Neuronal stem cell (in vitro differentiated cells): ENCODE measurements around the gene PACRG.

Experiments
- DNase-seq: peaks from one replicate; pipeline ENCODE4 v3.0.0-alpha.2; 2013; ENCODE audit warnings: low spot score
- H2AFZ ChIP-seq: one replicate; pipeline ENCODE4 v1.6.1; 2013; ENCODE audit warnings: mild to moderate bottlenecking, low read length, inconsistent platforms
- H2AK5ac ChIP-seq: 2 replicates; pipeline ENCODE4 v1.6.1; 2013; ENCODE audit warnings: low read depth, mild to moderate bottlenecking, inconsistent platforms, low read length, moderate library complexity, mixed read lengths
- H2BK120ac ChIP-seq: 2 replicates; pipeline ENCODE4 v1.6.1; 2013; ENCODE audit warnings: low read depth, mild to moderate bottlenecking, inconsistent platforms, low read length, moderate library complexity, mixed read lengths
- H2BK12ac ChIP-seq: one replicate; pipeline ENCODE4 v1.6.1; 2013; ENCODE audit warnings: low read length, inconsistent platforms
- H2BK15ac ChIP-seq: 2 replicates; pipeline ENCODE4 v1.6.1; 2013; ENCODE audit warnings: mild to moderate bottlenecking, low read length, inconsistent platforms, mixed read lengths
- H2BK5ac ChIP-seq: one replicate; pipeline ENCODE4 v1.6.1; 2013; ENCODE audit warnings: inconsistent platforms, mild to moderate bottlenecking, low read length, moderate library complexity
- H3K14ac ChIP-seq: one replicate; pipeline ENCODE4 v1.6.1; 2013; ENCODE audit warnings: low read length, inconsistent platforms
- H3K18ac ChIP-seq: 2 replicates; pipeline ENCODE4 v1.6.1; 2013; ENCODE audit warnings: low read length, inconsistent platforms
- H3K23ac ChIP-seq: 2 replicates; pipeline ENCODE4 v1.6.1; 2013; ENCODE audit warnings: low read depth, mild to moderate bottlenecking, mixed read lengths, low read length, inconsistent platforms; ENCODE audit not compliant: poor library complexity
- H3K27ac ChIP-seq: replicated peaks from 3 replicates; pipeline ENCODE4 v1.5.1; 2013; ENCODE audit warnings: low read length, inconsistent platforms
- H3K27me3 ChIP-seq, 3 experiments: 2 replicates each; pipeline ENCODE4 v1.6.1; 2013; ENCODE audit warnings: low read length in 3 of 3, mild to moderate bottlenecking in 2 of 3, inconsistent platforms in 1 of 3, low read depth in 1 of 3, mixed read lengths in 1 of 3, moderate library complexity in 1 of 3; ENCODE audit not compliant: control insufficient read depth in 3 of 3, insufficient read depth in 3 of 3
- H3K36me3 ChIP-seq, 2 donors: replicated peaks in 1 of 2; 2 replicates each; pipeline ENCODE4 v1.6.1; 2013; ENCODE audit warnings: low read length in 2 of 2; ENCODE audit not compliant: control insufficient read depth in 2 of 2, insufficient read depth in 2 of 2
- H3K4ac ChIP-seq: 2 replicates; pipeline ENCODE4 v1.6.1; 2013; ENCODE audit warnings: inconsistent platforms, mild to moderate bottlenecking, low read length, moderate library complexity
- H3K4me1 ChIP-seq, 2 donors: 1 replicate in 1 of 2; 2 replicates in 1 of 2; pipeline ENCODE4 v1.6.1; 2013; ENCODE audit warnings: low read length in 2 of 2, low read depth in 1 of 2; ENCODE audit not compliant: control insufficient read depth in 2 of 2, insufficient read depth in 1 of 2
- H3K4me2 ChIP-seq: one replicate; pipeline ENCODE4 v1.6.1; 2013; ENCODE audit warnings: mild to moderate bottlenecking, low read length, inconsistent platforms; ENCODE audit not compliant: insufficient read depth, poor library complexity, severe bottlenecking
- H3K4me3 ChIP-seq, 2 donors: 2 replicates each; pipeline ENCODE4 v1.5.1; 2013; ENCODE audit warnings: low read length in 2 of 2, mild to moderate bottlenecking in 2 of 2, inconsistent platforms in 1 of 2, moderate library complexity in 1 of 2
- H3K79me1 ChIP-seq: one replicate; pipeline ENCODE4 v1.6.1; 2013; ENCODE audit warnings: low read depth, mild to moderate bottlenecking, inconsistent platforms, low read length, moderate library complexity
- H3K9ac ChIP-seq: one replicate; pipeline ENCODE4 v1.6.1; 2013; ENCODE audit warnings: mild to moderate bottlenecking, low read depth, low read length, inconsistent platforms; ENCODE audit not compliant: poor library complexity
- H3K9me3 ChIP-seq, 2 donors: replicated peaks in 1 of 2; 2 replicates each; pipeline versions ENCODE3 to v1.6.1; 2013; ENCODE audit warnings: low read length in 2 of 2, mild to moderate bottlenecking in 2 of 2, inconsistent platforms in 1 of 2, low read depth in 1 of 2, mixed read lengths in 1 of 2, moderate library complexity in 1 of 2; ENCODE audit not compliant: control insufficient read depth in 2 of 2, insufficient read depth in 1 of 2
- H4K8ac ChIP-seq: one replicate; pipeline ENCODE4 v1.6.1; 2013; ENCODE audit warnings: low read depth, mild to moderate bottlenecking, inconsistent platforms, low read length, moderate library complexity
- H4K91ac ChIP-seq: one replicate; pipeline ENCODE4 v1.6.1; 2013; ENCODE audit warnings: low read length, low read depth, mild to moderate bottlenecking, inconsistent platforms; ENCODE audit not compliant: poor library complexity
- WGBS, 2 donors: extraction: QIAGEN DNeasy Blood & Tissue Kit; methylation state at CpG; one replicate each; pipeline ENCODE4 v1.1.7; 2013; ENCODE audit warnings: missing lambda C conversion rate in 2 of 2, mixed read lengths in 1 of 2; ENCODE audit not compliant: insufficient read length in 2 of 2, insufficient replicate concordance in 1 of 2; ENCODE audit errors: extremely low coverage in 2 of 2; 5-methylcytosine and 5-hydroxymethylcytosine counted together

Gene PACRG

DNA sequence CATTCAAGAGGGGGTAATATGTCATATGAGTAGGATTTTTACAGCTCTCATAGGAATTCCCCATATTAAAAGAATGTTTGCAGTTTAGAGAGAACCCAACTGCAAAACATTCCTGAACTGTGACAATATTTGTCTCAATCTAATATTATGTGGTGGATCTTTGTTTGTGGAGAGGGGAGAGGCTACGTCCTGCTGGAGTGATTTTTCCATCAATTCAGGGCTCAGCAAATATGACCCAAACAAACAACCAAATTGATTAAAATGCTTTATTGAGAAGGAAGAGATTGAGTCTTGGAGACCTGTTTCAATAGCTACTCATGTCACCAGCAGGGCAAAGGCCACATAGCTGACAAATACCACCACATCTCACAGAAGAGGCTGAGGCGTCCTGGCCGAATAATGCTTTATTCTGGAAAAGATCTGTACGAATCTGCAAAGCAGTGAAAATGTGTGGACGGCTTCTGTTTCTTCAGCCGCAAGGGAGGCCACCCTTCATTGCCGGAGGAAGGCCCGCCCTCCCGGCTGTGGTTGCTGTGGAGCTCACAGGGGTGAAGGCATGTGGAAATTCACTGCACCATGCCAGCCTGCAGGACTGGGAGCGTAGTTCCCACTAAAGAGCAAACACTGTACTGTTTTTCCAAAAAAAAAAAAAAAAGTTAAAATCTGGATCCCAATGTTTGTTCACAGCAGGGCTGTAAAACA, 597.1 kb downstream of the PACRG start:
- WGBS, 2 donors = no CpG with 5 or more reads among the region's 10 CpGs
- peak overlapping the region; percentile 35 for H3K27ac ChIP-seq
- H2AK5ac ChIP-seq = no peak overlapping the region
- H3K27me3 ChIP-seq = no peaks in the 10 kb centered on the region
- no peaks in the 10 kb centered on the region for H3K36me3 ChIP-seq
- peak overlapping the region in 1 of 2 donors; percentile 15 for H3K4me3 ChIP-seq
- DNase-seq = no peak
- no peak overlapping the region for H3K4me2 ChIP-seq
- no peak overlapping the region for H2BK120ac ChIP-seq
- H3K4ac ChIP-seq = no peak overlapping the region
- no peak overlapping the region for H2BK12ac ChIP-seq
- H3K9ac ChIP-seq = no peak overlapping the region
- H2AFZ ChIP-seq = peak overlapping the region; percentile 81
- no peak overlapping the region for H4K91ac ChIP-seq
- H3K23ac ChIP-seq = no peak overlapping the region
- H3K9me3 ChIP-seq = peaks cover 0 to 2% of the 10 kb centered on the region in 2 donors
- no peak overlapping the region for H3K14ac ChIP-seq
- H3K18ac ChIP-seq = peak overlapping the region; percentile 50
- no peak overlapping the region for H2BK5ac ChIP-seq
- no peaks in the 10 kb centered on the region for H3K79me1 ChIP-seq
- peaks cover 8 to 18% of the 10 kb centered on the region in 2 donors for H3K4me1 ChIP-seq
- H2BK15ac ChIP-seq = no peak overlapping the region
- no peak overlapping the region for H4K8ac ChIP-seq

DNA sequence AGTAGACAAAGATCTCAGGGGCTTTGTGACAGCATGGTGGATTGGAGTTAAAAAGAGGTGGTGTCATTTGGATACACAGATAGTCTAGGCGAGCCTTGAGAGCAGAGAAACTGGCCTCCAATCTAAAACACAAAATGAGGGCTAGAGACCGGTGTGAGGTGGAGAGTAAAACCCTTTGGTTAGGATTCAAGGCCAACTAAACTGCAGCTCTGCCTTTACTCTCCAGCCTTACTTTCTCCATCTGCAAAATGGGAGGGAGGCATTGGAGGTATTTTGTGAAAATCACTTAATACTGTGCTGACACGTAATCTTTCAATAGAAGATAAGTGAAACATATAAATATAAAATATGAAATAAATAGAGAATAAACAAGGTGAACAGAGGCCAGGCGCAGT, 597.6 kb downstream of the PACRG start:
- no CpG with 5 or more reads among the region's 4 CpGs for WGBS, 2 donors
- no peak overlapping the region for H2AK5ac ChIP-seq
- no peak overlapping the region for H3K4me2 ChIP-seq
- H3K4me3 ChIP-seq = no peak overlapping the region
- no peaks in the 10 kb centered on the region for H3K36me3 ChIP-seq
- peaks cover 0 to 2% of the 10 kb centered on the region in 2 donors for H3K9me3 ChIP-seq
- H4K91ac ChIP-seq = no peak overlapping the region
- H3K4ac ChIP-seq = no peak overlapping the region
- peaks cover 13 to 18% of the 10 kb centered on the region in 2 donors for H3K4me1 ChIP-seq
- no peak overlapping the region for H2BK120ac ChIP-seq
- H2BK5ac ChIP-seq = no peak overlapping the region
- H3K14ac ChIP-seq = no peak overlapping the region
- no peaks in the 10 kb centered on the region for H3K79me1 ChIP-seq
- no peak overlapping the region for H3K18ac ChIP-seq
- H2BK15ac ChIP-seq = no peak overlapping the region
- no peak for DNase-seq
- H2BK12ac ChIP-seq = no peak overlapping the region
- no peak overlapping the region for H3K9ac ChIP-seq
- no peak overlapping the region for H4K8ac ChIP-seq
- no peak overlapping the region for H3K23ac ChIP-seq
- H2AFZ ChIP-seq = peak overlapping the region; percentile 81
- no peaks in the 10 kb centered on the region for H3K27me3 ChIP-seq
- H3K27ac ChIP-seq = no peak overlapping the region

DNA sequence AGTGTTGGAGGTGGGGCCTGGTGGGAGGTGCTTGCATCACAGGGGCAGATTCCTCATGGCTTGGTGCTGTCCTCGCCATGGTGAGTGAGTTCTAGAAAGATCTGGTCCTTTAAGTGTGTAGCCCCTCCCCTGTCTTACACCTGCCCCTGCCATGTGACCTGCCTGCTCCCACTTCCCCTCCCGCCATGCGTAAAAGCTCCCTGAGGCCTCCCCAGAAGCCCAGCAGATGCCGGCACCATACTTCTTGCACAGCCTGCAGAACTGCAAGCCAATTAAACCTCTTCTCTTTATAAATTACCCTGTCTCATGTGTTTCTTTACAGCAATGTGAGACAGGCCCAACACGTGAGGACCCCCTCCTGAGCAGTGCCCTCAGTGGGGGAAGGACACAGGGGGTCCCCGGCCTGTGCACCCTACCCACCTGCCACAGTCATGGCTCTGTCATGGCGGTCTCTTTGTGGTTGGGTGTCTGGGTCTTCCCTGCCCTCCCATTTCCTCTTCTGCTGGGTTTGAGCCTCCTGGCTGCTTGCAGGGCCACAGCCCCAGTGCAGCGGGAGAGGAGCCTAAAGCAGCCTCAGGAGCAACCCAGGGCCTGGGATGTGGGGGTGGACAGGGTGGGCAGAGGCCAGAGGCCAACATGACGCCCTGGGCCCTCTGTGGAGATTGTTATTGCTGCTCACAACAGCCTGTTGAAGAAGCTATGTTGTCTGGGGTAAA, 599.5 kb downstream of the PACRG start:
- H3K27me3 ChIP-seq = no peaks in the 10 kb centered on the region
- H2AFZ ChIP-seq = peak overlapping the region; percentile 3
- peak overlapping the region; percentile 31 for H2BK12ac ChIP-seq
- no peak overlapping the region for H3K4me2 ChIP-seq
- no peak overlapping the region for H3K4ac ChIP-seq
- H4K91ac ChIP-seq = no peak overlapping the region
- no peaks in the 10 kb centered on the region for H3K79me1 ChIP-seq
- H3K18ac ChIP-seq = peak overlapping the region; percentile 25
- H2BK5ac ChIP-seq = no peak overlapping the region
- no peak overlapping the region for H2AK5ac ChIP-seq
- H3K4me3 ChIP-seq = peak overlapping the region in 1 of 2 donors; percentile 43
- H3K27ac ChIP-seq = no peak overlapping the region
- no peak for DNase-seq
- no peak overlapping the region for H3K9ac ChIP-seq
- H3K36me3 ChIP-seq = no peaks in the 10 kb centered on the region
- no peak overlapping the region for H4K8ac ChIP-seq
- WGBS, 2 donors = no CpG with 5 or more reads among the region's 9 CpGs
- peaks cover 0 to 2% of the 10 kb centered on the region in 2 donors for H3K9me3 ChIP-seq
- no peak overlapping the region for H2BK120ac ChIP-seq
- no peak overlapping the region for H3K14ac ChIP-seq
- peaks cover 13 to 18% of the 10 kb centered on the region in 2 donors for H3K4me1 ChIP-seq
- H3K23ac ChIP-seq = no peak overlapping the region
- H2BK15ac ChIP-seq = no peak overlapping the region

DNA sequence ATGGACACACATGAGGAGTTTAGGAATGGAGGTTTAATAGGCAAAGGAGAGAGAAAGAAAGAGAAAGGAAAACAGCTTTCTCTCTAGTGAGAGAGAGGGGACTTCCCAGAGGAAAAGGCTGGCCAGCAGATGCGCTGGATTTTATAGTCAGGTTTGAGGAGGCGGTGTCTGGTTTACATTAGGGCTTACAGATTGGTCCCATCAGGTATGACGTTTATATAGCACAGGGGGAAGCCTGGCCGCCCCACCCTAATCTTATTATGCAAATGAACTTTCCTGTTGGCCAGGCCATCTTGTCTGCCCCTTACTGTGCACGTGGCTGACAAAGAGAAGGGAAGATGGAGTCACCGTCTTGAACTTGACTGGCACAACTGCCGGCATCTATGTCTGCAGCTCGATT, 600.1 kb downstream of the PACRG start:
- H3K4me2 ChIP-seq = no peak overlapping the region
- H3K79me1 ChIP-seq = no peaks in the 10 kb centered on the region
- H2BK120ac ChIP-seq = no peak overlapping the region
- no peak overlapping the region for H3K9ac ChIP-seq
- peaks cover 13 to 18% of the 10 kb centered on the region in 2 donors for H3K4me1 ChIP-seq
- H3K4ac ChIP-seq = no peak overlapping the region
- no peak overlapping the region for H3K14ac ChIP-seq
- H3K18ac ChIP-seq = no peak overlapping the region
- no peak overlapping the region for H3K4me3 ChIP-seq
- H2AFZ ChIP-seq = peak overlapping the region; percentile 3
- H2BK15ac ChIP-seq = no peak overlapping the region
- no CpG with 5 or more reads among the region's 8 CpGs for WGBS, 2 donors
- H3K9me3 ChIP-seq = peaks cover 0 to 2% of the 10 kb centered on the region in 2 donors
- H3K27me3 ChIP-seq = no peaks in the 10 kb centered on the region
- H2AK5ac ChIP-seq = no peak overlapping the region
- H4K91ac ChIP-seq = no peak overlapping the region
- H3K36me3 ChIP-seq = no peaks in the 10 kb centered on the region
- DNase-seq = no peak
- no peak overlapping the region for H3K23ac ChIP-seq
- no peak overlapping the region for H4K8ac ChIP-seq
- no peak overlapping the region for H3K27ac ChIP-seq
- H2BK5ac ChIP-seq = no peak overlapping the region
- no peak overlapping the region for H2BK12ac ChIP-seq
